HG03025 (cell line): ENCODE data around the gene MORF4L1.
A peak's percentile ranks its signal among the peaks of the same experiment; 100 is the strongest.
"Not testable (repeated sequence)": the region's sequence is repeated elsewhere in the genome, so short reads cannot be mapped to it uniquely, and the experiment has no call there.

ENCODE experiments used
- ATAC-seq: cut with Tn5 transposase; IDR thresholded peaks from one replicate; pipeline ENCODE4 v1.9.1; 2021; ENCODE audit warnings: mild to moderate bottlenecking, moderate library complexity; ENCODE audit not compliant: unreplicated experiment, low FRiP score

MORF4L1 gene

GRCh38 chr15:78854833-78855372 lies 17.8 kb upstream of the MORF4L1 start:
- no peak for ATAC-seq

GRCh38 chr15:78855746-78856145 lies 16.9 kb upstream of the MORF4L1 start:
- no peak for ATAC-seq

GRCh38 chr15:78859971-78860719 lies 12.5 kb upstream of the MORF4L1 start:
- ATAC-seq = no peak

- ATAC-seq = not testable (repeated sequence)
Measured at GRCh38 chr15:78865585-78865984, 7.1 kb upstream of the MORF4L1 start.

GRCh38 chr15:78866031-78866430 lies 6.7 kb upstream of the MORF4L1 start:
- ATAC-seq = not testable (repeated sequence)

- no peak for ATAC-seq
Measured at GRCh38 chr15:78866803-78867202, 5.9 kb upstream of the MORF4L1 start.

GRCh38 chr15:78868366-78868765 lies 4.3 kb upstream of the MORF4L1 start:
- ATAC-seq = no peak

- not testable (repeated sequence) for ATAC-seq
Measured at GRCh38 chr15:78871483-78872127, 1.1 kb upstream of the MORF4L1 start.

GRCh38 chr15:78872972-78873792 lies 492 bp downstream of the MORF4L1 start:
- peak; percentile 61 for ATAC-seq

- no peak for ATAC-seq
Measured at GRCh38 chr15:78873793-78874765, 1.4 kb downstream of the MORF4L1 start.

GRCh38 chr15:78875107-78875914 lies 2.6 kb downstream of the MORF4L1 start:
- no peak for ATAC-seq

- ATAC-seq = not testable (repeated sequence)
Measured at GRCh38 chr15:78876954-78877353, 4.3 kb downstream of the MORF4L1 start.

GRCh38 chr15:78878356-78878755 lies 5.7 kb downstream of the MORF4L1 start:
- ATAC-seq = no peak

GRCh38 chr15:78879517-78880241 lies 7.0 kb downstream of the MORF4L1 start:
- no peak for ATAC-seq

GRCh38 chr15:78880242-78880533 lies 7.5 kb downstream of the MORF4L1 start:
- ATAC-seq = no peak

- no peak for ATAC-seq
Measured at GRCh38 chr15:78880813-78881212, 8.1 kb downstream of the MORF4L1 start.

- no peak for ATAC-seq
Measured at GRCh38 chr15:78881681-78882080, 9.0 kb downstream of the MORF4L1 start.

- no peak for ATAC-seq
Measured at GRCh38 chr15:78889000-78889399, 16.3 kb downstream of the MORF4L1 start.

GRCh38 chr15:78893538-78893937 lies 20.8 kb downstream of the MORF4L1 start:
- ATAC-seq = no peak
